Measurements from ENCODE around the gene NDUFV1.
A peak's percentile ranks its signal among the peaks of the same experiment; 100 is the strongest.
"Not testable (repeated sequence)": the region's sequence is repeated elsewhere in the genome, so short reads cannot be mapped to it uniquely, and the experiment has no call there.

The NDUFV1 gene

GRCh38 chr11:67620621-67621020 lies 13.9 kb downstream of the NDUFV1 start:
- peaks cover 17% of the 10 kb centered on the region for H3K4me1 Mint-ChIP-seq (ENCODE audit: low read depth)
- not testable (repeated sequence) for H3K9me3 Mint-ChIP-seq; DNase-seq (ENCODE audit: low spot score); H3K4me3 Mint-ChIP-seq; H3K27ac Mint-ChIP-seq; H3K27me3 Mint-ChIP-seq (ENCODE audit: low read depth); H3K36me3 Mint-ChIP-seq (ENCODE audit: low read depth)

- not testable (repeated sequence) for H3K27ac Mint-ChIP-seq; H3K4me3 Mint-ChIP-seq; DNase-seq (ENCODE audit: low spot score); H3K36me3 Mint-ChIP-seq (ENCODE audit: low read depth); H3K27me3 Mint-ChIP-seq (ENCODE audit: low read depth); H3K9me3 Mint-ChIP-seq
- H3K4me1 Mint-ChIP-seq (ENCODE audit: low read depth) = peaks cover 22% of the 10 kb centered on the region
Observed at GRCh38 chr11:67621928-67622327, 15.2 kb downstream of the NDUFV1 start.

DNA sequence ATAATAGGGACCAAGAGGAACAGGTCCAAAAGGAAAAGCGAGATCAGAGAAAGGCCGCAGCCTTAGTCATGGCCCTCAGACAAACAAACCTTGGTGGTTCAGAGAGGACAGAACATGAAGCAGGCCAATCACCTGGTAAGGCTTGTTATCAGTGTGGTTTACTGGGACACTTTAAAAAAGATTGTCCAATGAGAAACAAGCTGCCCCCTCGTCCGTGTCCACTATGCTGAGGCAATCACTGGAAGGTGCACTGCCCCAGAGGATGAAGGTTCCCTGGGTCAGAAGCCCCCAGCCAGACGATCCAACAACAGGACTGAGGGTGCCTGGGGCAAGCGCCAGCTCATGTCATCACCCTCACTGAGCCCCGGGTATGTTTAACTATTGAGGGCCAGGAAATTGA lies 16.2 kb downstream of the NDUFV1 start:
- H3K4me3 Mint-ChIP-seq; H3K27me3 Mint-ChIP-seq (ENCODE audit: low read depth); H3K27ac Mint-ChIP-seq; H3K9me3 Mint-ChIP-seq; DNase-seq (ENCODE audit: low spot score); H3K36me3 Mint-ChIP-seq (ENCODE audit: low read depth): not testable (repeated sequence)
- H3K4me1 Mint-ChIP-seq (ENCODE audit: low read depth) = peaks cover 17% of the 10 kb centered on the region

DNA sequence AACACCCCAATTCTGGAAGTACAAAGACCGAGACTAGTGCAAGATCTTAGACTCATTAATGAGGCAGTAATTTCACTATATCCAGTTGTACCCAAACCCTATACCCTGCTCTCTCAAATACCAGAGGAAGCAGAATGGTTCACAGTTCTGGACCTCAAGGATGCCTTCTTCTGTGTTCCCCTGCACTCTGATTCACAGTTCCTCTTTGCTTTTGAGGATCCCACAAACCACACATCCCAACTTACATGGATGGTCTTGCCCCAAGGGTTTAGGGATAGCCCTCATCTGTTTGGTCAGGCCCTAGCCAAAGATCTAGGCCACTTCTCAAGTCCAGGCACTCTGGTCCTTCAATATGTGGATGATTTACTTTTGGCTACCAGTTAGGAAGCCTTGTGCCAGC lies 17.1 kb downstream of the NDUFV1 start:
- not testable (repeated sequence) for H3K27ac Mint-ChIP-seq

DNA sequence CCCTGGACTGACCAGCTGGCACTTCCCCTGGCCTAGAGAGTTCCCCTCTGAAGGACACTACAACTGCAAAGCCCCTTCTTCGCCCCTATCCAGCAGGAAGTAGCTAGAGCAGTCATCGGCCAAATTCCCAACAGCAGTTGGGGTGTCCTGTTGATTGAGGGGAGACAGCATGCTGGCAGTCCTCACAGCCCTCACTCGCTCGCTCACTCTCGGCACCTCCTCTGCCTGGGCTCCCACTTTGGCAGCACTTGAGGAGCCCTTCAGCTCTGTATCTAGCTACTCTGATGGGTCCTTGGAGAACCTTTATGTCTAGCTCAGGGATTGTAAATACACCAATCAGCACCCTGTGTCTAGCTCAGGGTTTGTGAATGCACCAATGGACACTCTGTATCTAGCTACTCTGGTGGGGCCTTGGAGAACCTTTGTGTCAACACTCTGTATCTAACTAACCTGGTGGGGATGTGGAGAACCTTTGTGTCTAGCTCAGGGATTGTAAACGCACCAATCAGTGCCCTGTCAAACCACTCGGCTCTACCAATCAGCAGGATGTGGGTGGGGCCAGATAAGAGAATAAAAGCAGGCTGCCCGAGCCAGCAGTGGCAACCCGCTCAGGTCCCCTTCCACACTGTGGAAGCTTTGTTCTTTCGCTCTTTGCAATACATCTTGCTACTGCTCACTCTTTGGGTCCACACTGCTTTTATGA lies 19.5 kb downstream of the NDUFV1 start:
- not testable (repeated sequence) for H3K4me3 Mint-ChIP-seq; DNase-seq (ENCODE audit: low spot score); H3K27me3 Mint-ChIP-seq (ENCODE audit: low read depth); H3K27ac Mint-ChIP-seq; H3K36me3 Mint-ChIP-seq (ENCODE audit: low read depth); H3K9me3 Mint-ChIP-seq
- H3K4me1 Mint-ChIP-seq (ENCODE audit: low read depth) = peaks cover 16% of the 10 kb centered on the region

More for the DNA sequence above, 17.1 kb downstream of the NDUFV1 start:
- DNase-seq (ENCODE audit: low spot score); H3K9me3 Mint-ChIP-seq; H3K36me3 Mint-ChIP-seq (ENCODE audit: low read depth); H3K27me3 Mint-ChIP-seq (ENCODE audit: low read depth); H3K4me3 Mint-ChIP-seq: not testable (repeated sequence)
- peaks cover 15% of the 10 kb centered on the region for H3K4me1 Mint-ChIP-seq (ENCODE audit: low read depth)

- Mint-ChIP-seq H3K4me1 (ENCODE audit: low read depth) (peaks cover 16% of the 10 kb centered on the region), H3K27ac (no peak overlapping the region), H3K27me3 (ENCODE audit: low read depth) (no peaks in the 10 kb centered on the region), H3K4me3 (no peak overlapping the region), H3K36me3 (ENCODE audit: low read depth) (no peaks in the 10 kb centered on the region), H3K9me3 (no peaks in the 10 kb centered on the region)
- DNase-seq (ENCODE audit: low spot score) = no peak
Observed at GRCh38 chr11:67626970-67627369, 20.2 kb downstream of the NDUFV1 start.

GRCh38 chr11:67627441-67627811 lies 20.7 kb downstream of the NDUFV1 start:
- H3K9me3 Mint-ChIP-seq = no peaks in the 10 kb centered on the region
- no peak for DNase-seq (ENCODE audit: low spot score)
- no peak overlapping the region for H3K4me3 Mint-ChIP-seq
- H3K36me3 Mint-ChIP-seq (ENCODE audit: low read depth) = no peaks in the 10 kb centered on the region
- H3K4me1 Mint-ChIP-seq (ENCODE audit: low read depth) = peaks cover 16% of the 10 kb centered on the region
- H3K27me3 Mint-ChIP-seq (ENCODE audit: low read depth) = no peaks in the 10 kb centered on the region
- H3K27ac Mint-ChIP-seq = peak overlapping the region; percentile 45

- H3K27ac Mint-ChIP-seq = peak overlapping the region; percentile 45
- no peaks in the 10 kb centered on the region for H3K9me3 Mint-ChIP-seq
- H3K4me1 Mint-ChIP-seq (ENCODE audit: low read depth) = peaks cover 16% of the 10 kb centered on the region
- no peak overlapping the region for H3K4me3 Mint-ChIP-seq
- H3K36me3 Mint-ChIP-seq (ENCODE audit: low read depth) = no peaks in the 10 kb centered on the region
- H3K27me3 Mint-ChIP-seq (ENCODE audit: low read depth) = no peaks in the 10 kb centered on the region
- DNase-seq (ENCODE audit: low spot score) = no peak
Observed at GRCh38 chr11:67627812-67628624, 21.3 kb downstream of the NDUFV1 start.

- H3K27me3 Mint-ChIP-seq (ENCODE audit: low read depth) = no peaks in the 10 kb centered on the region
- no peaks in the 10 kb centered on the region for H3K36me3 Mint-ChIP-seq (ENCODE audit: low read depth)
- H3K27ac Mint-ChIP-seq = peak overlapping the region; percentile 75
- peak overlapping the region; percentile 64 for H3K4me3 Mint-ChIP-seq
- peaks cover 16% of the 10 kb centered on the region for H3K4me1 Mint-ChIP-seq (ENCODE audit: low read depth)
- no peak for DNase-seq (ENCODE audit: low spot score)
- no peaks in the 10 kb centered on the region for H3K9me3 Mint-ChIP-seq
Observed at GRCh38 chr11:67628710-67629385, 22.1 kb downstream of the NDUFV1 start.

- Mint-ChIP-seq H3K4me3 (peak within 1 kb of the TSS; percentile 94), H3K36me3 (ENCODE audit: low read depth) (no peaks in the 10 kb centered on the region), H3K27me3 (ENCODE audit: low read depth) (no peaks in the 10 kb centered on the region), H3K27ac (peak within 1 kb of the TSS; percentile 92), H3K9me3 (no peaks in the 10 kb centered on the region), H3K4me1 (ENCODE audit: low read depth) (peaks cover 16% of the 10 kb centered on the region)
- peak; percentile 87 for DNase-seq (ENCODE audit: low spot score)
Observed at GRCh38 chr11:67629386-67630227, 22.9 kb downstream of the NDUFV1 start, which contains the start of gene NUDT8. NUDT8 (minus strand) TSS chr11:67629937; CDS start chr11:67629911, 26 bp downstream.

- H3K4me3 Mint-ChIP-seq = peak overlapping the region; percentile 94
- peak; percentile 97 for DNase-seq (ENCODE audit: low spot score)
- peak overlapping the region; percentile 92 for H3K27ac Mint-ChIP-seq
- H3K9me3 Mint-ChIP-seq = no peaks in the 10 kb centered on the region
- peaks cover 13% of the 10 kb centered on the region for H3K4me1 Mint-ChIP-seq (ENCODE audit: low read depth)
- H3K27me3 Mint-ChIP-seq (ENCODE audit: low read depth) = no peaks in the 10 kb centered on the region
- no peaks in the 10 kb centered on the region for H3K36me3 Mint-ChIP-seq (ENCODE audit: low read depth)
Observed at GRCh38 chr11:67630228-67630942, 23.6 kb downstream of the NDUFV1 start.

DNA sequence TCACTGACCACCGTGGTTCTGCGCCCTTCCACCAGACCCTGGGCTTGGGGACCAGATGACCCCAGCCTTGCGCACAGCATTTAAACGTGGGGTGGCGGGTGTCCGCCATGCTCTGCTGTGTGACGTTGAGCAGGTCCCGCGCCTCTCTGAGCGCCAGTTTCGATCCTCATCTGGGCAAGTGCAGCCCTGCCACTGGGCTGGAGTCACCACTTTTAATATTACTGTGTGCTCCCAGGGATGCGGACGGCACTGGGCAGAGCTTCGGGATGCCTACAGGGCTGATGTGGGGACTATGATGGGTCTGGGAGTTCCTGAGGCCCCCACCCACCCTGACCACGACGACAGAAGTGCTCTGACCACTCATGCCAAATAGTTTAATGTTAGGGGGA lies 24.2 kb downstream of the NDUFV1 start:
- Mint-ChIP-seq H3K36me3 (ENCODE audit: low read depth) (no peaks in the 10 kb centered on the region), H3K9me3 (no peaks in the 10 kb centered on the region), H3K27ac (peak overlapping the region; percentile 88), H3K4me1 (ENCODE audit: low read depth) (peaks cover 8% of the 10 kb centered on the region), H3K27me3 (ENCODE audit: low read depth) (no peaks in the 10 kb centered on the region), H3K4me3 (peak overlapping the region; percentile 94)
- DNase-seq (ENCODE audit: low spot score) = no peak

GRCh38 chr11:67631411-67631810 lies 24.7 kb downstream of the NDUFV1 start:
- Mint-ChIP-seq H3K27me3 (ENCODE audit: low read depth) (no peaks in the 10 kb centered on the region), H3K9me3 (no peaks in the 10 kb centered on the region), H3K36me3 (ENCODE audit: low read depth) (no peaks in the 10 kb centered on the region), H3K4me1 (ENCODE audit: low read depth) (peaks cover 8% of the 10 kb centered on the region), H3K27ac (peak overlapping the region; percentile 88), H3K4me3 (peak overlapping the region; percentile 94)
- DNase-seq (ENCODE audit: low spot score) = no peak
